Calu3 (cell line): ENCODE measurements around the gene OTUD6A. TPM values are rescaled to one million over a fixed set of nuclear protein-coding genes. Genes with fewer than 3 reads are reported as not detected.

Source experiments
- BruUV-seq: library from RNA; stranded (reverse); fragments of 400-500 nt; replicated peaks from 2 replicates; lab custom pipeline; 2021; lab: Mats Ljungman, UMichigan
- CTCF ChIA-PET: fragments of 300-600 bp; sonication (Branson Sonifier 250); formaldehyde crosslinking; loops from one replicate; lab custom pipeline; 2022; ENCODE audit warnings: antibody characterized with exemption; lab: Charles Lee
- DNase-seq: peaks from one replicate; pipeline ENCODE4 v3.0.0; 2022
- H3K27ac Mint-ChIP-seq: one replicate; pipeline ENCODE4 v1.8.0; 2022; ENCODE audit warnings: mixed read lengths; ENCODE audit not compliant: unreplicated experiment
- H3K27me3 Mint-ChIP-seq: one replicate; pipeline ENCODE4 v1.8.0; 2022; ENCODE audit warnings: mixed read lengths; ENCODE audit not compliant: unreplicated experiment
- H3K36me3 Mint-ChIP-seq: one replicate; pipeline ENCODE4 v1.8.0; 2022; ENCODE audit warnings: mild to moderate bottlenecking, moderate library complexity, mixed read lengths; ENCODE audit not compliant: insufficient read depth, unreplicated experiment
- H3K4me1 Mint-ChIP-seq: one replicate; pipeline ENCODE4 v1.8.0; 2022; ENCODE audit warnings: mild to moderate bottlenecking, low read depth, mixed read lengths; ENCODE audit not compliant: unreplicated experiment
- H3K4me3 Mint-ChIP-seq: one replicate; pipeline ENCODE4 v1.8.0; 2022; ENCODE audit warnings: mild to moderate bottlenecking, low read depth, moderate library complexity, mixed read lengths; ENCODE audit not compliant: unreplicated experiment
- H3K9me3 Mint-ChIP-seq: one replicate; pipeline ENCODE4 v1.8.0; 2022; ENCODE audit warnings: low read depth, mixed read lengths; ENCODE audit not compliant: unreplicated experiment
- CTCF ChIP-seq: fragments of 200-600 bp; IDR thresholded peaks from one replicate; pipeline ENCODE4 v1.8.0; 2022; ENCODE audit warnings: antibody characterized with exemption; ENCODE audit not compliant: unreplicated experiment
- intact Hi-C: fragments of 100-400 bp; cut with micrococcal nuclease; formaldehyde crosslinking; loops from one replicate; pipeline ENCODE4 v1.10.0; 2022; ENCODE audit not compliant: unreplicated experiment
- total RNA-seq: library from RNA; stranded (reverse); gene quantifications from 2 replicates; pipeline ENCODE4 v1.2.3, GENCODE V29; 2022

Gene OTUD6A
- total RNA-seq, 1 experiment from 2014 or later: not detected

GRCh38 chrX:70022616-70023015 lies 39.6 kb upstream of the OTUD6A start:
- Mint-ChIP-seq H3K27me3 (no peaks in the 10 kb centered on the region), H3K36me3 (no peaks in the 10 kb centered on the region), H3K4me1 (peaks cover 39% of the 10 kb centered on the region), H3K9me3 (no peaks in the 10 kb centered on the region), H3K27ac (peak overlapping the region; percentile 92), H3K4me3 (no peak overlapping the region)
- DNase-seq: no peak
- TF ChIP-seq CTCF: no peak
- BruUV-seq: no TSS peak
- CTCF ChIA-PET: no interaction called here
- intact Hi-C loops: loop anchor here (5.0 kb wide), 1 partner anchor 35 kb away; no protein-coding TSS in a partner anchor

GRCh38 chrX:70025464-70025863 lies 36.8 kb upstream of the OTUD6A start:
- peak overlapping the region; percentile 23 for H3K27ac Mint-ChIP-seq
- intact Hi-C loops: no loop called here
- no peak for TF ChIP-seq CTCF
- H3K4me3 Mint-ChIP-seq: peak overlapping the region; percentile 14
- BruUV-seq: no TSS peak
- H3K9me3 Mint-ChIP-seq: no peaks in the 10 kb centered on the region
- DNase-seq: no peak
- CTCF ChIA-PET: interaction anchor here (1.2 kb wide), 1 partner anchor 487 kb away, joined by 3 read pairs; no protein-coding TSS in a partner anchor
- H3K4me1 Mint-ChIP-seq: peaks cover 47% of the 10 kb centered on the region
- H3K27me3 Mint-ChIP-seq: no peaks in the 10 kb centered on the region
- H3K36me3 Mint-ChIP-seq: no peaks in the 10 kb centered on the region

- H3K9me3 Mint-ChIP-seq: no peaks in the 10 kb centered on the region
- BruUV-seq: no TSS peak
- DNase-seq: no peak
- CTCF ChIA-PET: interaction anchor here (0.7 to 1.2 kb wide), 2 partner anchors 488 to 602 kb away, joined by 3 to 5 read pairs; no protein-coding TSS in a partner anchor
- no peak overlapping the region for H3K4me3 Mint-ChIP-seq
- intact Hi-C loops: no loop called here
- peak overlapping the region; percentile 18 for H3K27ac Mint-ChIP-seq
- H3K36me3 Mint-ChIP-seq: no peaks in the 10 kb centered on the region
- peaks cover 48% of the 10 kb centered on the region for H3K4me1 Mint-ChIP-seq
- H3K27me3 Mint-ChIP-seq: no peaks in the 10 kb centered on the region
- no peak for TF ChIP-seq CTCF
These were observed 36.0 kb upstream of the OTUD6A start for GRCh38 chrX:70026112-70026850.

- Mint-ChIP-seq H3K36me3 (no peaks in the 10 kb centered on the region), H3K9me3 (no peaks in the 10 kb centered on the region), H3K4me1 (peaks cover 48% of the 10 kb centered on the region), H3K27ac (peak overlapping the region; percentile 18), H3K4me3 (no peak overlapping the region), H3K27me3 (no peaks in the 10 kb centered on the region)
- no peak for DNase-seq
- intact Hi-C loops: no loop called here
- no TSS peak for BruUV-seq
- CTCF ChIA-PET: interaction anchor here (0.7 kb wide), 1 partner anchor 602 kb away, joined by 5 read pairs; no protein-coding TSS in a partner anchor
- TF ChIP-seq CTCF: no peak
These were observed 35.4 kb upstream of the OTUD6A start for GRCh38 chrX:70026851-70027200.
